RWPE1 (cell line): ENCODE data around the gene LCN10.

ENCODE experiments used
- CTCF ChIA-PET: fragments of 350-600 bp; sonication (Branson Sonifier 250); formaldehyde crosslinking; extraction: SDS; loops from one replicate; lab custom pipeline; 2021; lab: Yijun Ruan, JAX
- POLR2A ChIA-PET: fragments of 400-600 bp; formaldehyde crosslinking; extraction: SDS; loops from one replicate; lab custom pipeline; 2020; ENCODE audit warnings: antibody characterized with exemption; ENCODE audit not compliant: low non-redundant PET; lab: Yijun Ruan, JAX
- DNase-seq: peaks from one replicate; pipeline ENCODE4 v3.0.0; 2012; ENCODE audit warnings: low spot score
- H3K27ac ChIP-seq: fragments of 450-650 bp; 2 replicates; pipeline ENCODE4 v1.5.1; 2017
- TF ChIP-seq, protein P1 (sequence below): fragments of 450-650 bp; conservative IDR thresholded peaks from 2 replicates; pipeline ENCODE4 v1.5.1; 2017; ENCODE audit warnings: low read depth, mild to moderate bottlenecking

Gene LCN10

DNA sequence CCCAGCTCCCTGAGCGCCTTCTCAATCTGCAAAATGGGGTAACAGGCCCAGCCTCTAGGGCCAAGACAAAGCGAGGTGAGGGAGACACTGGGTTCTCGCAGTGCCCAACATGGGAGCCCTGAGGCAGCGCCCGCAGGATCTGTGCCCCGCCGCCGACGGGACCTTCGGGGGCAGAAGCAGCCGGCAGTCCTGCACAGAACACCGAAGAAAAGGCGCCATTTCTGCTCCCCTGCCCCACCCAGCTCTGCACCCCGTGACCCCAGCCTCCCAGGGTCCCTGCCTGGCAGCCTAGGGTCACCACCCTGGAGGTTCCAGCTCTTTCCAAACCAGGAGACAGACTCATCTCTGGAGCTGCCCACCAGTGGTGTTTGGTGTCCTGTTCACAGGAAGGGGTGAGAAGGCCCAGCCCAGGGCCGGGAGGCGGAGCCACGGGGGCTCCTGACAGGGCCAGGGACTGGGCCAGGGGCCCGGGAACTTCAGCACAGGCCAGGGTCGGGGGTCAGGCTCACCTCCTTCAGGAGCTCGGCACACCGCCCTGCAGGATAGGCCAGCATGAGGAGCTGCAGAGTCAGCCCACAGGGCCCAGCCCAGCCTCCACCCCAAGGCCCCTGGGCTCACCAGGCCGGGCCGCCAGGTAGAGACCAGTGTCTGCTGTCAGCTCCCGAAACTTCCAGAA lies 12.0 kb upstream of the LCN10 start:
- H3K27ac ChIP-seq, result no peak overlapping the region
- TF ChIP-seq, protein P1, sequence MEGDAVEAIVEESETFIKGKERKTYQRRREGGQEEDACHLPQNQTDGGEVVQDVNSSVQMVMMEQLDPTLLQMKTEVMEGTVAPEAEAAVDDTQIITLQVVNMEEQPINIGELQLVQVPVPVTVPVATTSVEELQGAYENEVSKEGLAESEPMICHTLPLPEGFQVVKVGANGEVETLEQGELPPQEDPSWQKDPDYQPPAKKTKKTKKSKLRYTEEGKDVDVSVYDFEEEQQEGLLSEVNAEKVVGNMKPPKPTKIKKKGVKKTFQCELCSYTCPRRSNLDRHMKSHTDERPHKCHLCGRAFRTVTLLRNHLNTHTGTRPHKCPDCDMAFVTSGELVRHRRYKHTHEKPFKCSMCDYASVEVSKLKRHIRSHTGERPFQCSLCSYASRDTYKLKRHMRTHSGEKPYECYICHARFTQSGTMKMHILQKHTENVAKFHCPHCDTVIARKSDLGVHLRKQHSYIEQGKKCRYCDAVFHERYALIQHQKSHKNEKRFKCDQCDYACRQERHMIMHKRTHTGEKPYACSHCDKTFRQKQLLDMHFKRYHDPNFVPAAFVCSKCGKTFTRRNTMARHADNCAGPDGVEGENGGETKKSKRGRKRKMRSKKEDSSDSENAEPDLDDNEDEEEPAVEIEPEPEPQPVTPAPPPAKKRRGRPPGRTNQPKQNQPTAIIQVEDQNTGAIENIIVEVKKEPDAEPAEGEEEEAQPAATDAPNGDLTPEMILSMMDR, result no peak
- DNase-seq, result no peak
- CTCF ChIA-PET, result interaction anchor here (0.6 kb wide), 1 partner anchor 9 kb away, joined by 3 read pairs; no protein-coding TSS in a partner anchor
- POLR2A ChIA-PET, result interaction anchor here (0.7 kb wide), 1 partner anchor 298 kb away, joined by 3 read pairs; no protein-coding TSS in a partner anchor

GRCh38 chr9:136754059-136754572 lies 11.4 kb upstream of the LCN10 start:
- no peak for DNase-seq
- POLR2A ChIA-PET, result interaction anchor here (0.7 kb wide), 1 partner anchor 298 kb away, joined by 3 read pairs; no protein-coding TSS in a partner anchor
- TF ChIP-seq, protein P1, result no peak
- CTCF ChIA-PET, result interaction anchor here (0.6 kb wide), 2 partner anchors 9 to 34 kb away, joined by 3 read pairs; no protein-coding TSS in a partner anchor
- H3K27ac ChIP-seq, result no peak overlapping the region

- no peak overlapping the region for H3K27ac ChIP-seq
- CTCF ChIA-PET, result interaction anchor here (0.6 kb wide), 1 partner anchor 34 kb away, joined by 3 read pairs; no protein-coding TSS in a partner anchor
- POLR2A ChIA-PET, result no interaction called here
- TF ChIP-seq, protein P1, result no peak
- no peak for DNase-seq
These were observed 10.8 kb upstream of the LCN10 start for GRCh38 chr9:136753371-136754058.

GRCh38 chr9:136751814-136752213 lies 9.1 kb upstream of the LCN10 start:
- CTCF ChIA-PET, result interaction anchor here (0.6 to 0.9 kb wide), 3 partner anchors 15 to 87 kb away, joined by 4 to 5 read pairs (median 4); no protein-coding TSS in a partner anchor
- DNase-seq, result no peak
- TF ChIP-seq, protein P1, result no peak
- no peak overlapping the region for H3K27ac ChIP-seq
- POLR2A ChIA-PET, result no interaction called here

GRCh38 chr9:136751244-136751643 lies 8.5 kb upstream of the LCN10 start:
- ChIA-PET CTCF (interaction anchor here (0.6 kb wide), 1 partner anchor 21 kb away, joined by 4 read pairs; no protein-coding TSS in a partner anchor), POLR2A (no interaction called here)
- no peak overlapping the region for H3K27ac ChIP-seq
- TF ChIP-seq, protein P1, result no peak
- DNase-seq, result no peak

DNA sequence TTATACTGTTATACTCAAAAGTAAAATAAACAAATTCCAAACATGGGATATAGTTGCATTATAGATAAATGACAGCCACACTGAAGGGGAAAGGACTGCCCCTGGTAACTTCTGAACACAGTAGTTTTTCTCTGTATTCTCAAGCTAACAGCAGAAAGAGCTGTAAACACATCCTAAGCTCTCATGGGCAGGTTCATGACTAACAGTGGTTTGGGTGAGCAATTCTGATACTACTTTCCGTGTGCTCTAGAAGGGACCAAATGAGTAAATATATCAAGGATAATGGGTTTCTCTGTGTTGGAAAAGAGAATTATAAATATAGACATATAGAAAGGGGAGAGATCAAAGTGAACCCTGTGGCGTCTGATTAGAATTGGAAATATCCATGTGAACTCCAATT lies 7.8 kb upstream of the LCN10 start:
- TF ChIP-seq, protein P1, result no peak
- ChIA-PET POLR2A (no interaction called here), CTCF (interaction anchor here (0.6 kb wide), 1 partner anchor 26 kb away, joined by 5 read pairs; no protein-coding TSS in a partner anchor)
- no peak for DNase-seq
- H3K27ac ChIP-seq, result no peak overlapping the region
